Right lobe of liver (tissue), 6 donors: ENCODE data around the gene UBE2N. TPM values are rescaled to one million over a fixed set of nuclear protein-coding genes. Genes with fewer than 3 reads are reported as not detected.
"Not testable (repeated sequence)": the region's sequence is repeated elsewhere in the genome, so short reads cannot be mapped to it uniquely, and the experiment has no call there.

Experiments used
- ATAC-seq, 4 donors: fragments of 200-7000 bp; cut with Tn5 transposase; one replicate each; pipeline ENCODE4 v1.9.1; 2020; ENCODE audit warnings: mild to moderate bottlenecking in 4 of 4, moderate library complexity in 4 of 4
- DNase-seq, 3 donors: peaks; one replicate each; pipeline ENCODE4 v3.0.0-alpha.2; 2020
- H3K27ac ChIP-seq, 3 donors: fragments of 200-600 bp; one replicate each; pipeline ENCODE4 v1.8.0; 2022
- H3K27me3 ChIP-seq, 2 donors: fragments of 200-600 bp; one replicate each; pipeline ENCODE4 v1.8.0; 2022
- H3K36me3 ChIP-seq, 4 donors: fragments of 200-600 bp; sonication (generic) in 1 of 4; one replicate each; pipeline versions ENCODE4 v1.5.1 to v1.8.0; 2017 to 2022; ENCODE audit warnings: control low read depth in 1 of 4
- H3K4me1 ChIP-seq, 4 donors: fragments of 200-600 bp; sonication (generic) in 1 of 4; one replicate each; pipeline versions ENCODE4 v1.5.1 to v1.8.0; 2017 to 2022; ENCODE audit warnings: control low read depth in 1 of 4
- H3K4me3 ChIP-seq, 3 donors: fragments of 200-600 bp; one replicate each; pipeline ENCODE4 v1.8.0; 2022
- H3K9me3 ChIP-seq, 4 donors: fragments of 200-600 bp; sonication (generic) in 1 of 4; one replicate each; pipeline versions ENCODE4 v1.5.1 to v1.8.0; 2017 to 2022; ENCODE audit warnings: control low read depth in 1 of 4
- CTCF ChIP-seq, 4 donors: fragments of 200-600 bp in 3 of 4; fragments of 450-650 bp in 1 of 4; IDR thresholded peaks; one replicate each; pipeline versions ENCODE4 v1.5.1 to v1.8.0; 2016 to 2022; ENCODE audit warnings: antibody characterized with exemption in 4 of 4, mild to moderate bottlenecking in 2 of 4
- POLR2A ChIP-seq: fragments of 450-650 bp; IDR thresholded peaks from one replicate; pipeline ENCODE4 v1.6.1; 2017; ENCODE audit warnings: antibody characterized with exemption, mild to moderate bottlenecking
- WGBS: methylation state at CpG from one replicate; pipeline ENCODE4 v1.1.6; 2018; ENCODE audit warnings: low coverage, low lambda C conversion rate; ENCODE audit not compliant: insufficient coverage; ENCODE audit errors: missing lambda C conversion rate; 5-methylcytosine and 5-hydroxymethylcytosine counted together
- intact Hi-C, 2 donors: fragments of 100-400 bp; cut with DNase I; formaldehyde crosslinking; loops; one replicate each; pipeline versions ENCODE4 v1.11.2 to v1.14.1; 2022
- total RNA-seq, 6 experiments: library from RNA; depleted of rRNA in 2 of 6; stranded (reverse); fragments of >200 nt in 2 of 6; fragmentation: NEBNext Ultra II Directional in 3 of 6; extraction: Animal tissue kit (Norgen Biotek cat#: 25700) in 3 of 6; gene quantifications; one replicate each; pipeline versions ENCODE4 v1.1.0 to v1.2.4, GENCODE V29; 2016 to 2023
- donor health status: DM: no; HTN: yes; CAD: no.
- donor health status: DM: no; HTN: no; CAD: no.
- donor health status: DM: no; HTN: no; CAD: no.
- donor health status: DM: no; HTN: yes; CAD: no.
- donor health status: DM: no; HTN: yes; CAD: no.

UBE2N gene
- total RNA-seq, 6 experiments from 2014 or later: 22.0 to 36.2 (median 28.6) TPM

GRCh38 chr12:93419388-93420034 is 22.2 kb downstream of the UBE2N start:
- 11% methylated on average over 1 of the region's 1 CpG for WGBS

DNA sequence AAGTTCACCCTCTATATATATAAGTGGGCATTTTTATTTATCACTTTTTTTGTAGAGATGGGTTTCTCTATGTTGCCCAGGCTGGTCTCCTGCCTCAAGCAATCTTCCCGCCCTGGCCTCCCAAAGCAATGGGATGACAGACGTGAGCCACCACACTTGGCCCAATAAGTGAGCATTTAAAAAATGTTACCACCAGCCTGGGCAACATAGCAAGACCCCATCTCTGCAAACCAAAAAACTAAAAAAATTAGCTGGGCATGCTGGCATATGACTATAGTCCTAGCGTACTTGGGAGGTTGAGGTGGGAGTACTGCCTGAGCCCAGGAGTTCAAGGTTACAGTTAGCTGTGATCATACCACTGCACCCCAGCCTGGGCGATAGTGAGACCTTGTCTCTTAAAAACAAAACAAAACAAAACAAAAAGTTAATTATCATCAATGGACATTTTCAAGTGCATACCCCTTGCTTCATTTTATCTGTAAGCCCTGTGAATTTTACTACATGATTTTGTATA is 23.7 kb downstream of the UBE2N start:
- no peak overlapping the region for H3K27ac ChIP-seq
- TF ChIP-seq POLR2A (no peak), CTCF (IDR thresholded peaks at IDR 0.05) (no peak)
- no peaks in the 10 kb centered on the region for H3K36me3 ChIP-seq
- WGBS: 83% methylated on average over 4 of the region's 4 CpGs
- ATAC-seq (no peak), DNase-seq (no peak)
- no peaks in the 10 kb centered on the region for H3K9me3 ChIP-seq
- no peaks in the 10 kb centered on the region for H3K27me3 ChIP-seq
- no peak overlapping the region for H3K4me3 ChIP-seq
- H3K4me1 ChIP-seq: no peaks in the 10 kb centered on the region
- intact Hi-C loops: no loop called here

More at GRCh38 chr12:93419388-93420034, 22.2 kb downstream of the UBE2N start:
- Histone ChIP-seq H3K9me3 (no peaks in the 10 kb centered on the region), H3K27me3 (no peaks in the 10 kb centered on the region), H3K36me3 (no peaks in the 10 kb centered on the region), H3K4me3 (no peak overlapping the region), H3K27ac (no peak overlapping the region), H3K4me1 (no peaks in the 10 kb centered on the region)
- ATAC-seq: peak; percentile 83 to 91 (median 88)
- intact Hi-C loops: no loop called here
- no peak for DNase-seq
- no peak for TF ChIP-seq POLR2A
- TF ChIP-seq CTCF (IDR thresholded peaks at IDR 0.05): peak; percentile 66 to 76 (median 72)

DNA sequence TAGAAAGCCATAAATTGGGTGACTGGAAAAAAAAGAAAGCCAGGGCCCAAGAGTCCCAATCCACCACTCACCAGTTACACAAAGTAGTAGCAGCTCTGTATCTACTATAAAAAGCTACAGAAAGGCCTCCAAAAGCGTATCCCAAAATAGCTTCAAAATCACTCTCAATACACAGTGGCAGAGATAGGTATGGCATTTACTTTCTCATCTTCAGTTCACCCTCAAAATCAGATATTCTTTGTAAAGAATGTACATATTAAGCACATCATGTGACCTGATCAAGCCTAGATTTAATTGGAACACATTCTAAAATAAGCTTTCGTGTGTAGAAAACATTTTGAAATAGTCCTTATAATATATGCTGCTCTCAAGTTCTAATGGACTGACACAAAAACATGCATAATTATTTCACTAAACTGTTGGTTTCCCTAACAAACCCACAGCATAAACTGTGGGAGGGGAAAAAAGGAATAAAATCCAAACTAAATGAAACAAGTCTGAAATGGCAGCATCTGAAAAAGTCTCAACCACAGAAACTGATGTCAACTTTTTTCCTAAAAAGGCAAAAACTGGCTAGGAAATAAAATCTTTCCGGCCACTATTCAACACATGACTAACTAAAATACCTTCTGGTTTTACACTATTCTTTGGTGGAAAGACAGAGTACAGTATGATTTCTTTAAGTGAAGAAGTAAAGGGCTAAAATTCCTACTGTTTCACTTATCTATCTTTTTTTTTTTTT is 25.9 kb downstream of the UBE2N start:
- H3K36me3 ChIP-seq: no peaks in the 10 kb centered on the region
- no peak overlapping the region for H3K4me3 ChIP-seq
- ATAC-seq (no peak), DNase-seq (no peak)
- 68% methylated on average over 3 of the region's 3 CpGs for WGBS
- H3K9me3 ChIP-seq: no peaks in the 10 kb centered on the region
- H3K4me1 ChIP-seq: no peaks in the 10 kb centered on the region
- TF ChIP-seq CTCF (IDR thresholded peaks at IDR 0.05) (no peak), POLR2A (no peak)
- intact Hi-C loops: no loop called here
- H3K27ac ChIP-seq: no peak overlapping the region
- no peaks in the 10 kb centered on the region for H3K27me3 ChIP-seq

GRCh38 chr12:93413064-93413463 is 28.7 kb downstream of the UBE2N start:
- Histone ChIP-seq H3K4me1 (no peaks in the 10 kb centered on the region), H3K36me3 (peaks cover 0 to 8% (median 0%) of the 10 kb centered on the region in 4 donors), H3K27ac (no peak overlapping the region), H3K27me3 (no peaks in the 10 kb centered on the region), H3K4me3 (no peak overlapping the region), H3K9me3 (no peaks in the 10 kb centered on the region)
- WGBS: 37% methylated on average over 3 of the region's 3 CpGs
- no peak for DNase-seq
- intact Hi-C loops: no loop called here
- no peak for TF ChIP-seq POLR2A
- TF ChIP-seq CTCF (IDR thresholded peaks at IDR 0.05): no peak
- ATAC-seq: peak in 1 of 4 donors; percentile 27

GRCh38 chr12:93412396-93412795 is 29.4 kb downstream of the UBE2N start:
- intact Hi-C loops, DNase-seq, H3K4me3 ChIP-seq, H3K36me3 ChIP-seq, H3K9me3 ChIP-seq, H3K4me1 ChIP-seq, ATAC-seq, H3K27ac ChIP-seq, H3K27me3 ChIP-seq: not testable (repeated sequence)
- WGBS: 92% methylated on average over 8 of the region's 8 CpGs

GRCh38 chr12:93411060-93411459 is 30.7 kb downstream of the UBE2N start:
- H3K9me3 ChIP-seq, H3K36me3 ChIP-seq, H3K27me3 ChIP-seq, intact Hi-C loops, H3K27ac ChIP-seq, H3K4me3 ChIP-seq, H3K4me1 ChIP-seq, DNase-seq: not testable (repeated sequence)
- ATAC-seq: peak; percentile 40 to 71 (median 54)
- 58% methylated on average over 6 of the region's 6 CpGs for WGBS

DNA sequence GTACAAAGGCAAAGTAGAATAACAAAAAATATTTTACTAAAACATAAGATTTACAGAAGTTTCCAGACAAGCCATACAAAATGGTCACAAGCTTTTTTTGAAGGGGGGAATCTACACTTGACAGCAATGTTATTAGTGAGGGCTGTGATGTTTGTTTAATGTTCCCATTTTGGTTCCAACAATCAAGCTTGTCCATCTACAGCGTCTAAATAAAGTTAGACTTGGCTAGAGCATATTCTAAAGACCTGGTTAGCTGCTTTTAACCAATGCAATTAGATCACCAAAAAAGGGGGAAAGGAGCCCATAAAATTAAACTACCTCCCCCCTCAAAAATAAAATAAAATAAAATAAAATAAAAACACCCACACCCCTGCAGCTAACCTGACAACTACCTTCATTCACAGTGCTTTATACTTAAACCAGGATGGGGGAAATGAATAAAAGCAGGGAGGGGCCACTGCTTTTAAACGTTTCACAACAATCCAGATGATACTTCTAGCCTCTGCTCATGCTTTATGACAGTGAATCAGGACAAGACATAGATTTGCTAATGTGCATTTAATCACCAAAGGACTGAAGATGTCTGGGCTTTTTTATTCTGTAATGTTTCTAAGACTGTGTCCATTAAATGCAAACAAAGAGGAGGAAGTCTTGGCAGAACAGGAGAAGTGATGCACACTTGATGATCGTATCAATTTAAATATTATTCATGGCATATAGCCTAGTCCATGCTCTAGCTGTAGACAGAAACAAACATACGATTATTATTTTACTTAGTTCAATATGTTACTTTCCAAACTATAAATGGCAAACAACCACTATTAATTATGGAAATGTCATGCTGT is 32.2 kb downstream of the UBE2N start:
- H3K27me3 ChIP-seq, DNase-seq, ATAC-seq, intact Hi-C loops, H3K4me3 ChIP-seq, H3K36me3 ChIP-seq, H3K27ac ChIP-seq, H3K9me3 ChIP-seq, H3K4me1 ChIP-seq: not testable (repeated sequence)
- WGBS: 71% methylated on average over 4 of the region's 4 CpGs
